GM12878 (cell line): ENCODE results near the gene DNAJC27. TPM values are rescaled to one million over a fixed set of nuclear protein-coding genes. Genes with fewer than 3 reads are reported as not detected.

Experiments
- ATAC-seq: fragments of 200-7000 bp; cut with Tn5 transposase; 3 replicates; pipeline ENCODE4 v1.9.1; 2020; ENCODE audit warnings: mild to moderate bottlenecking, moderate library complexity
- BruUV-seq: library from RNA; stranded (reverse); fragments of 400-500 nt; replicated peaks from 2 replicates; lab custom pipeline; 2021; lab: Mats Ljungman, UMichigan
- CTCF ChIA-PET: fragments of 300-600 bp; sonication (Branson Sonifier 250); formaldehyde crosslinking; extraction: SDS; loops from one replicate; lab custom pipeline; 2021; ENCODE audit warnings: inconsistent platforms; lab: Yijun Ruan, JAX
- POLR2A ChIA-PET: fragments of 350-600 bp; formaldehyde crosslinking; extraction: SDS; loops from one replicate; lab custom pipeline; 2021; ENCODE audit warnings: inconsistent platforms; lab: Charles Lee
- RAD21 ChIA-PET: fragments of 300-600 bp; sonication (Branson Sonifier 250); formaldehyde crosslinking; loops from one replicate; lab custom pipeline; 2023; ENCODE audit warnings: antibody characterized with exemption; ENCODE audit not compliant: unreplicated experiment; lab: Charles Lee
- SMC1A ChIA-PET: fragments of 300-600 bp; sonication (Branson Sonifier 250); formaldehyde crosslinking; loops from one replicate; lab custom pipeline; 2023; ENCODE audit not compliant: unreplicated experiment, uncharacterized antibody; lab: Charles Lee
- DNase-seq: peaks from one replicate; pipeline ENCODE4 v3.0.0-alpha.2; 2011; ENCODE audit warnings: low read depth, low spot score
- FAIRE-seq: peaks from 3 replicates; lab custom pipeline; 2011; peaks lifted over from hg19 to GRCh38; lab: Jason Lieb, UNC
- H2AFZ ChIP-seq: 2 replicates; pipeline ENCODE4 v1.6.0; 2011; ENCODE audit warnings: low read depth, low read length, control low read depth; ENCODE audit not compliant: control insufficient read depth
- H3K27ac ChIP-seq: 2 replicates; pipeline ENCODE4 v1.5.1; 2011; ENCODE audit warnings: control low read depth; ENCODE audit not compliant: control insufficient read depth, insufficient read depth
- H3K27me3 ChIP-seq, 2 experiments: replicated peaks in 1 of 2; 2 replicates each; pipeline versions ENCODE4 v1.6.0 to v1.6.1; 2011; ENCODE audit warnings: low read length in 1 of 2; ENCODE audit not compliant: control insufficient read depth in 2 of 2, insufficient read depth in 2 of 2
- H3K36me3 ChIP-seq, 2 experiments: 2 replicates each; pipeline ENCODE4 v1.5.1; 2011; ENCODE audit warnings: low read length in 1 of 2; ENCODE audit not compliant: control insufficient read depth in 2 of 2, insufficient read depth in 2 of 2
- H3K4me1 ChIP-seq: 2 replicates; pipeline ENCODE4 v1.6.1; 2011; ENCODE audit warnings: mild to moderate bottlenecking, low read length, moderate library complexity, mixed read lengths; ENCODE audit not compliant: control insufficient read depth, insufficient read depth
- H3K4me2 ChIP-seq: 2 replicates; pipeline ENCODE4 v1.6.0; 2011; ENCODE audit warnings: control low read depth; ENCODE audit not compliant: control insufficient read depth, insufficient read depth
- H3K4me3 ChIP-seq: fragments of 200-600 bp; sonication (generic); 2 replicates; pipeline ENCODE4 v1.5.1; 2016
- H3K79me2 ChIP-seq: 2 replicates; pipeline ENCODE4 v1.6.0; 2011; ENCODE audit warnings: low read length; ENCODE audit not compliant: control insufficient read depth, insufficient read depth
- H3K9ac ChIP-seq: 2 replicates; pipeline ENCODE4 v1.8.0; 2011; ENCODE audit warnings: low read length, control low read depth, mixed read lengths; ENCODE audit not compliant: control insufficient read depth, insufficient read depth
- H3K9me3 ChIP-seq: replicated peaks from 3 replicates; pipeline ENCODE4 v1.5.1; 2011; ENCODE audit warnings: mild to moderate bottlenecking, low read length; ENCODE audit not compliant: control insufficient read depth, insufficient read depth
- H4K20me1 ChIP-seq: 2 replicates; pipeline ENCODE4 v1.6.0; 2011; ENCODE audit not compliant: control insufficient read depth, insufficient read depth
- ATF3 ChIP-seq: IDR thresholded peaks from 2 replicates; pipeline ENCODE4 v1.6.1; 2011; ENCODE audit warnings: low read depth, mild to moderate bottlenecking, low read length, moderate library complexity, borderline replicate concordance; ENCODE audit errors: extremely low read depth
- BACH1 ChIP-seq: fragments of 450-650 bp; IDR thresholded peaks from 2 replicates; pipeline ENCODE4 v1.6.1; 2017; ENCODE audit warnings: mild to moderate bottlenecking, borderline replicate concordance
- CHD4 ChIP-seq: fragments of 200-600 bp; sonication (generic); IDR thresholded peaks from 2 replicates; pipeline ENCODE4 v1.6.1; 2016; ENCODE audit warnings: mild to moderate bottlenecking
- EED ChIP-seq: sonication (generic); IDR thresholded peaks from 2 replicates; pipeline ENCODE4 v1.6.1; 2016; ENCODE audit warnings: antibody characterized with exemption, low read depth
- EP300 ChIP-seq, 2 experiments: fragments of 150-350 bp in 1 of 2; IDR thresholded peaks; 2 replicates each; pipeline ENCODE4 v1.6.1; 2011 to 2012; ENCODE audit warnings: low read depth in 2 of 2, low read length in 2 of 2, borderline replicate concordance in 1 of 2, improper control_type of control experiment in 1 of 2, inconsistent platforms in 1 of 2; ENCODE audit not compliant: control insufficient read depth in 1 of 2
- KDM1A ChIP-seq: fragments of 200-600 bp; sonication (generic); IDR thresholded peaks from 2 replicates; pipeline ENCODE4 v1.6.1; 2016; ENCODE audit warnings: borderline replicate concordance
- NR2F1 ChIP-seq: fragments of 450-650 bp; conservative IDR thresholded peaks from 2 replicates; pipeline ENCODE4 v1.6.1; 2017; ENCODE audit warnings: mild to moderate bottlenecking
- RELA ChIP-seq: fragments of 450-650 bp; IDR thresholded peaks from 2 replicates; pipeline ENCODE4 v1.8.0; 2014; ENCODE audit warnings: borderline replicate concordance; ENCODE audit not compliant: partially characterized antibody
- RELB ChIP-seq: fragments of 450-650 bp; IDR thresholded peaks from 2 replicates; pipeline ENCODE4 v1.6.1; 2017; ENCODE audit warnings: low read depth, mild to moderate bottlenecking, moderate library complexity
- SMARCA5 ChIP-seq: fragments of 450-650 bp; IDR thresholded peaks from 2 replicates; pipeline ENCODE4 v1.6.1; 2017; ENCODE audit warnings: mild to moderate bottlenecking
- SUPT20H ChIP-seq: IDR thresholded peaks from 2 replicates; pipeline ENCODE4 v1.6.1; 2011; ENCODE audit warnings: low read depth, mild to moderate bottlenecking, low read length, moderate library complexity, borderline replicate concordance; ENCODE audit not compliant: control insufficient read depth
- SUZ12 ChIP-seq: fragments of 200-600 bp; sonication (generic); IDR thresholded peaks from one replicate; pipeline ENCODE4 v1.6.1; 2018; ENCODE audit warnings: antibody characterized with exemption, mild to moderate bottlenecking; ENCODE audit not compliant: unreplicated experiment
- TCF3 ChIP-seq: IDR thresholded peaks from 2 replicates; pipeline ENCODE4 v1.6.1; 2012; ENCODE audit warnings: low read depth, mild to moderate bottlenecking, low read length, borderline replicate concordance; ENCODE audit not compliant: insufficient read depth
- ZSCAN29 ChIP-seq: fragments of 450-650 bp; IDR thresholded peaks from 2 replicates; pipeline ENCODE4 v1.6.1; 2017; ENCODE audit warnings: mild to moderate bottlenecking, moderate library complexity
- WGBS: methylation state at CpG from one replicate; pipeline ENCODE4 v1.1.6; 2016; ENCODE audit warnings: low lambda C conversion rate; ENCODE audit not compliant: insufficient replicate concordance, insufficient coverage; ENCODE audit errors: missing lambda C conversion rate; 5-methylcytosine and 5-hydroxymethylcytosine counted together
- in situ Hi-C: fragments of 300-500 bp; cut with MboI; formaldehyde crosslinking; loops from 9 replicates; pipeline ENCODE4 v1.14.3; 2018; ENCODE audit warnings: mixed read lengths
- intact Hi-C: fragments of 100-400 bp; cut with micrococcal nuclease; formaldehyde crosslinking; loops from one replicate; pipeline ENCODE4 v1.14.2; 2022; ENCODE audit not compliant: unreplicated experiment
- polyA plus RNA-seq, 11 experiments: library from polyadenylated mRNA; depleted of rRNA in 4 of 11; unstranded in 6 of 11; stranded (reverse) in 5 of 11; fragments of >200 nt; fragmentation: Nextera tagmentation in 4 of 11; fragmentation: Illumina TruSeq in 1 of 11; extraction: Ambion mirVana in 4 of 11; extraction: Trizol in 1 of 11; gene quantifications; 1 replicate in 1 of 11; 2 replicates in 10 of 11; pipeline versions ENCODE4 v1.2.1 to v1.2.3, GENCODE V29; 2011 to 2016; ENCODE audit warnings: inconsistent platforms in 2 of 11, missing spikeins in 2 of 11, low read depth in 1 of 11
- total RNA-seq, 4 experiments: library from RNA; depleted of rRNA in 3 of 4; stranded (reverse); fragments of >200 nt in 3 of 4; fragmentation: Illumina TruSeq in 1 of 4; extraction: Trizol in 1 of 4; gene quantifications; 2 replicates each; pipeline versions ENCODE4 v1.2.1 to v1.2.3, GENCODE V29; 2013 to 2021
- TF ChIP-seq, protein P1 (sequence below): fragments of 450-650 bp; formaldehyde crosslinking; IDR thresholded peaks from 2 replicates; pipeline ENCODE4 v1.4.0; 2022; ENCODE audit warnings: mild to moderate bottlenecking, moderate library complexity

DNAJC27 gene
- total and polyA plus RNA-seq, 10 of the 15 experiments (the other 5 are each of a cell fraction or from before 2014, with no cell fraction given) = 0.95 to 9.6 (median 3.7) TPM

DNA sequence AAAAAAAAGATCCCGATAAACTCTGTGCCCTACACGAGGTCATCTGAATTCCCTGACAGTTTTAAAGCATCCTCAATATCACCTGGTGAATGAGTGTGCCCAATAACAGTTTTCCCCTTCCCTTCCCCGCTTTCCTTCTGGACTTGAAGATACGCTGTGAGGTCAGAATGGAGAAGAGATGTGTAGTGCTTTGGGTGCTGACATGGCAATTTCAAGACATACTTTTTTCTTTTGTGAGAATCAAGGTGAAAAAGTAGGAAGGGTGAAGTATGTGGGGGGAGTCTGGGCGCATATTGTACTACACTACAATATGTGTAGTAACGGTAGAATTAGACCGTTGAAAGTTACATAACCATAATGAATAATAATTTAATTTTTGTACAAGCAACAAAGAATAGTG lies 21.7 kb downstream of the DNAJC27 start (continued):
- TF ChIP-seq ATF3 (no peak), CHD4 (no peak), SUPT20H (no peak), TCF3 (no peak), NR2F1 (no peak), KDM1A (no peak), SMARCA5 (no peak)

GRCh38 chr2:24948506-24948905 lies 23.2 kb downstream of the DNAJC27 start:
- CTCF ChIA-PET = no interaction called here
- SMC1A ChIA-PET = no interaction called here
- H3K79me2 ChIP-seq = no peaks in the 10 kb centered on the region
- no peak overlapping the region for H2AFZ ChIP-seq
- WGBS = 95% methylated on average over 6 of the region's 6 CpGs
- ATAC-seq = no peak
- H3K27me3 ChIP-seq = no peaks in the 10 kb centered on the region
- H3K4me3 ChIP-seq = no peak overlapping the region
- peaks cover 2 to 9% of the 10 kb centered on the region in 2 experiments; a peak in 3 of 4 replicates for H3K36me3 ChIP-seq
- H4K20me1 ChIP-seq = no peaks in the 10 kb centered on the region
- no peak overlapping the region for H3K9ac ChIP-seq
- POLR2A ChIA-PET = no interaction called here
- DNase-seq = no peak
- no peak overlapping the region for H3K27ac ChIP-seq
- intact Hi-C loops (no loop called here), in situ Hi-C loops (no loop called here)
- FAIRE-seq = no peak
- RAD21 ChIA-PET = no interaction called here
- no TSS peak for BruUV-seq
- no peak overlapping the region for H3K4me2 ChIP-seq
- no peaks in the 10 kb centered on the region for H3K9me3 ChIP-seq
- H3K4me1 ChIP-seq = no peaks in the 10 kb centered on the region
- TF ChIP-seq ZSCAN29 = no peak
- no peak for TF ChIP-seq BACH1
- no peak for TF ChIP-seq EED
- TF ChIP-seq RELB = no peak
- no peak for TF ChIP-seq EP300 (IDR thresholded peaks at IDR 0.05; ENCODE audit: borderline replicate concordance in 1 of 2, control insufficient read depth in 1 of 2, low read depth in 2 of 2, low read length in 2 of 2)
- TF ChIP-seq, protein P1, sequence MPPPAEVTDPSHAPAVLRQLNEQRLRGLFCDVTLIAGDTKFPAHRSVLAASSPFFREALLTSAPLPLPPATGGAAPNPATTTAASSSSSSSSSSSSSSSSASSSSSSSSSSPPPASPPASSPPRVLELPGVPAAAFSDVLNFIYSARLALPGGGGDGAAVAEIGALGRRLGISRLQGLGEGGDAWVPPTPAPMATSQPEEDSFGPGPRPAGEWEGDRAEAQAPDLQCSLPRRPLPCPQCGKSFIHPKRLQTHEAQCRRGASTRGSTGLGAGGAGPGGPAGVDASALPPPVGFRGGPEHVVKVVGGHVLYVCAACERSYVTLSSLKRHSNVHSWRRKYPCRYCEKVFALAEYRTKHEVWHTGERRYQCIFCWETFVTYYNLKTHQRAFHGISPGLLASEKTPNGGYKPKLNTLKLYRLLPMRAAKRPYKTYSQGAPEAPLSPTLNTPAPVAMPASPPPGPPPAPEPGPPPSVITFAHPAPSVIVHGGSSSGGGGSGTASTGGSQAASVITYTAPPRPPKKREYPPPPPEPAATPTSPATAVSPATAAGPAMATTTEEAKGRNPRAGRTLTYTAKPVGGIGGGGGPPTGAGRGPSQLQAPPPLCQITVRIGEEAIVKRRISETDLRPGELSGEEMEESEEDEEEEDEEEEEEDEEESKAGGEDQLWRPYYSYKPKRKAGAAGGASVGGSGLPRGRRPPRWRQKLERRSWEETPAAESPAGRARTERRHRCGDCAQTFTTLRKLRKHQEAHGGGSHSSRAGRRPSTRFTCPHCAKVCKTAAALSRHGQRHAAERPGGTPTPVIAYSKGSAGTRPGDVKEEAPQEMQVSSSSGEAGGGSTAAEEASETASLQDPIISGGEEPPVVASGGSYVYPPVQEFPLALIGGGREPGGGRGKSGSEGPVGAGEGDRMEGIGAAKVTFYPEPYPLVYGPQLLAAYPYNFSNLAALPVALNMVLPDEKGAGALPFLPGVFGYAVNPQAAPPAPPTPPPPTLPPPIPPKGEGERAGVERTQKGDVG (CRISPR knock-in tag) = no peak
- no peak for TF ChIP-seq RELA
- TF ChIP-seq SUZ12 = no peak
